Caco-2 (cell line): ENCODE measurements around the gene CWC22. TPM values are rescaled to one million over a fixed set of nuclear protein-coding genes. Genes with fewer than 3 reads are reported as not detected.

ENCODE experiments used
- BruUV-seq: library from RNA; stranded (reverse); fragments of 400-500 nt; replicated peaks from 2 replicates; lab custom pipeline; 2021; lab: Mats Ljungman, UMichigan
- CTCF ChIA-PET: fragments of 300-600 bp; sonication (Branson Sonifier 250); formaldehyde crosslinking; loops from one replicate; lab custom pipeline; 2022; ENCODE audit warnings: antibody characterized with exemption; lab: Charles Lee
- POLR2A ChIA-PET: fragments of 300-600 bp; sonication (Branson Sonifier 250); formaldehyde crosslinking; loops from one replicate; lab custom pipeline; 2022; ENCODE audit warnings: antibody characterized with exemption; lab: Charles Lee
- DNase-seq, 2 experiments: peaks; one replicate each; pipeline versions ENCODE4 v3.0.0 to v3.0.0-alpha.2; 2020 to 2022
- H3K27me3 ChIP-seq: replicated peaks from 2 replicates; pipeline ENCODE4 v1.6.0; 2011; ENCODE audit warnings: low read length; ENCODE audit not compliant: control insufficient read depth, insufficient read depth
- H3K36me3 ChIP-seq: 2 replicates; pipeline ENCODE4 v1.5.1; 2011; ENCODE audit warnings: low read length; ENCODE audit not compliant: control insufficient read depth, insufficient read depth
- H3K4me1 ChIP-seq: fragments of 250-450 bp; sonication (Bioruptor Pico); 2 replicates; pipeline ENCODE4 v1.5.1; 2020; ENCODE audit warnings: mild to moderate bottlenecking
- H3K4me3 ChIP-seq: 2 replicates; pipeline ENCODE4 v1.5.1; 2011; ENCODE audit warnings: low read depth, mild to moderate bottlenecking, control low read depth, low read length
- H3K9me3 ChIP-seq: fragments of 250-450 bp; sonication (Bioruptor Pico); 2 replicates; pipeline ENCODE4 v1.5.1; 2020; ENCODE audit warnings: mild to moderate bottlenecking, moderate library complexity
- H3K27ac Mint-ChIP-seq: one replicate; pipeline ENCODE4 v1.8.0; 2022; ENCODE audit warnings: mixed read lengths; ENCODE audit not compliant: unreplicated experiment
- H3K27me3 Mint-ChIP-seq: one replicate; pipeline ENCODE4 v1.8.0; 2022; ENCODE audit warnings: mixed read lengths; ENCODE audit not compliant: insufficient read depth, unreplicated experiment
- H3K36me3 Mint-ChIP-seq: one replicate; pipeline ENCODE4 v1.8.0; 2022; ENCODE audit warnings: mild to moderate bottlenecking, mixed read lengths; ENCODE audit not compliant: insufficient read depth, unreplicated experiment
- H3K4me1 Mint-ChIP-seq: one replicate; pipeline ENCODE4 v1.8.0; 2022; ENCODE audit warnings: low read depth, mixed read lengths; ENCODE audit not compliant: unreplicated experiment
- H3K4me3 Mint-ChIP-seq: one replicate; pipeline ENCODE4 v1.8.0; 2022; ENCODE audit warnings: mild to moderate bottlenecking, moderate library complexity, mixed read lengths; ENCODE audit not compliant: unreplicated experiment
- H3K9me3 Mint-ChIP-seq: one replicate; pipeline ENCODE4 v1.8.0; 2022; ENCODE audit warnings: mixed read lengths; ENCODE audit not compliant: unreplicated experiment
- intact Hi-C: fragments of 100-400 bp; cut with micrococcal nuclease; formaldehyde crosslinking; loops from one replicate; pipeline ENCODE4 v1.10.0; 2022; ENCODE audit not compliant: unreplicated experiment
- total RNA-seq: library from RNA; stranded (reverse); gene quantifications from 2 replicates; pipeline ENCODE4 v1.2.3, GENCODE V29; 2022
- TF ChIP-seq, protein P1 (sequence below), 2 experiments: fragments of 200-600 bp in 1 of 2; IDR thresholded peaks; 1 replicate in 1 of 2; 2 replicates in 1 of 2; pipeline versions ENCODE4 v1.5.1 to v1.8.0; 2011 to 2022; ENCODE audit warnings: antibody characterized with exemption in 1 of 2, control low read depth in 1 of 2, inconsistent platforms in 1 of 2, low read depth in 1 of 2, low read length in 1 of 2, mild to moderate bottlenecking in 1 of 2, moderate library complexity in 1 of 2; ENCODE audit not compliant: insufficient read depth in 1 of 2, severe bottlenecking in 1 of 2, unreplicated experiment in 1 of 2

Gene CWC22
- total RNA-seq, 1 experiment from 2014 or later = 20.3 TPM

DNA sequence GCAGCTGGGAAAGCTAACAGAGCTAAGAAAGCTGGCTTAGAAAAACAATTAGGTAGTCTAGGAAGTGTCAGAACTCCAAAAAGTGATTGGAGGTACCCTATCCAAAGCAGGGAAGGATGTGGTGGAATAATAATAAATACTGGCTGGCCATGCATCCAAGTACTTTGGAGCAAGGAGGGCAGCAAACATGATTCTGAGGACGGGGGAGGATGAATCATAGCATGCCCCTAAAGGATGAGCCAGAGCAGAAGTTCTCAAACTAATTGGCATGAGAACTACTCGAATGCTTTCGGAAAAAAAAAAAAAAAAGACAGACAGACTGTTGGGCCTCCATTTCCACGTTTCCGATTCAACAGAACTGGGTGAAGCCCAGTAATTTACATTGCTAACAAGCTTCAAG lies 2.4 kb downstream of the CWC22 start:
- Mint-ChIP-seq H3K27ac (no peak overlapping the region), H3K4me1 (peaks cover 21% of the 10 kb centered on the region), H3K4me3 (no peak overlapping the region), H3K27me3 (no peaks in the 10 kb centered on the region), H3K36me3 (peaks cover 12% of the 10 kb centered on the region), H3K9me3 (no peaks in the 10 kb centered on the region)
- ChIA-PET POLR2A (no interaction called here), CTCF (no interaction called here)
- Histone ChIP-seq H3K4me3 (no peak overlapping the region), H3K9me3 (no peaks in the 10 kb centered on the region), H3K27me3 (no peaks in the 10 kb centered on the region), H3K4me1 (peaks cover 14% of the 10 kb centered on the region; the same call in 1 of the 2 replicates), H3K36me3 (no peaks in the 10 kb centered on the region)
- no peak for DNase-seq
- intact Hi-C loops = no loop called here
- TF ChIP-seq, protein P1, sequence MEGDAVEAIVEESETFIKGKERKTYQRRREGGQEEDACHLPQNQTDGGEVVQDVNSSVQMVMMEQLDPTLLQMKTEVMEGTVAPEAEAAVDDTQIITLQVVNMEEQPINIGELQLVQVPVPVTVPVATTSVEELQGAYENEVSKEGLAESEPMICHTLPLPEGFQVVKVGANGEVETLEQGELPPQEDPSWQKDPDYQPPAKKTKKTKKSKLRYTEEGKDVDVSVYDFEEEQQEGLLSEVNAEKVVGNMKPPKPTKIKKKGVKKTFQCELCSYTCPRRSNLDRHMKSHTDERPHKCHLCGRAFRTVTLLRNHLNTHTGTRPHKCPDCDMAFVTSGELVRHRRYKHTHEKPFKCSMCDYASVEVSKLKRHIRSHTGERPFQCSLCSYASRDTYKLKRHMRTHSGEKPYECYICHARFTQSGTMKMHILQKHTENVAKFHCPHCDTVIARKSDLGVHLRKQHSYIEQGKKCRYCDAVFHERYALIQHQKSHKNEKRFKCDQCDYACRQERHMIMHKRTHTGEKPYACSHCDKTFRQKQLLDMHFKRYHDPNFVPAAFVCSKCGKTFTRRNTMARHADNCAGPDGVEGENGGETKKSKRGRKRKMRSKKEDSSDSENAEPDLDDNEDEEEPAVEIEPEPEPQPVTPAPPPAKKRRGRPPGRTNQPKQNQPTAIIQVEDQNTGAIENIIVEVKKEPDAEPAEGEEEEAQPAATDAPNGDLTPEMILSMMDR (IDR thresholded peaks at IDR 0.05; ENCODE audit: insufficient read depth in 1 of 2, low read depth in 1 of 2, low read length in 1 of 2, severe bottlenecking in 1 of 2, unreplicated experiment in 1 of 2) = no peak
- no TSS peak for BruUV-seq

DNA sequence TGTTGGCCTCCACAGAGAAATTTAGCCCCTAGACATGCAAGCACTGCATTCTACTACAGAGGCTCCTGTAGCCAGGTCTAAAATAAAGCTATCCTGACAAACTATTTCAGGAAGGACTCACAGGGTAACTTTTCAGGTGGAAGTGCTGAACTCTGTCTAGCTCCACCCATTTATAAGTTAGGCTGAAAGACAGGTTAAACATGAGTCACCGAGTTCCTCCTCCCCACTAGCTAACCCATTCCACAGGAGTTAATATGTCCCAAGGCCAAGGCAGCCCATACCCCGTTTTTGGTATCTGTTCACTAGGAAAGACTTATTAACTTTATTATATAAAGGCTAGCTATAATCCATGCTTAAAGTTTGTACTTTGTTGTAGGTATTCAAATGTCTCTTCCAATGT lies 3.5 kb downstream of the CWC22 start:
- Mint-ChIP-seq H3K4me1 (peaks cover 21% of the 10 kb centered on the region), H3K4me3 (no peak overlapping the region), H3K9me3 (no peaks in the 10 kb centered on the region), H3K27me3 (no peaks in the 10 kb centered on the region), H3K36me3 (peaks cover 12% of the 10 kb centered on the region), H3K27ac (no peak overlapping the region)
- intact Hi-C loops = no loop called here
- ChIA-PET CTCF (interaction anchor here (0.5 kb wide), 1 partner anchor 122 kb away, joined by 3 read pairs; no protein-coding TSS in a partner anchor), POLR2A (no interaction called here)
- DNase-seq = peak in 1 of 2 experiments; percentile 11
- TF ChIP-seq, protein P1 (IDR thresholded peaks at IDR 0.05; ENCODE audit: insufficient read depth in 1 of 2, low read depth in 1 of 2, low read length in 1 of 2, severe bottlenecking in 1 of 2, unreplicated experiment in 1 of 2) = no peak
- no peaks in the 10 kb centered on the region for H3K27me3 ChIP-seq
- BruUV-seq = TSS peak; percentile 0
- no peak overlapping the region for H3K4me3 ChIP-seq
- no peaks in the 10 kb centered on the region for H3K9me3 ChIP-seq
- no peaks in the 10 kb centered on the region for H3K36me3 ChIP-seq
- peaks cover 14% of the 10 kb centered on the region; the same call in 1 of the 2 replicates for H3K4me1 ChIP-seq

DNA sequence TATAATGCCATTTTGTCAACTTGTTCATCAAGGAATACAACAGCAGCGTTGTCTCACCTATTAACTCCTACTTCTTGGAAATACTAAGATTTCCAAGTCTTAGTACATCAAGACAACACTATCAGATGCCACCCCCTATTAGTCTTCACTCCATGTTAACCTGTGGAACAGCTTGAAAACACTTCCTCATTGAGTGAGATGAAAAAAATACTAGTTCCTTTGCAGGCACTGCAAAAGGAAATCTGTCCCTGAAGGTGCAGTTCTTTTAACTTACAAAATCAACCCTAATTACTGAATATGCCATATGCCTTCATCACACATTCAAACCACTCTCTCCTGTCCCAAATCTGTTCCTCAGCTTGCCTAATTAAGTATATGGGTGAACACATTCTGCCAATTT lies 4.0 kb downstream of the CWC22 start:
- Mint-ChIP-seq H3K4me3 (no peak overlapping the region), H3K4me1 (peaks cover 21% of the 10 kb centered on the region), H3K36me3 (peaks cover 12% of the 10 kb centered on the region), H3K27ac (no peak overlapping the region), H3K9me3 (no peaks in the 10 kb centered on the region), H3K27me3 (no peaks in the 10 kb centered on the region)
- intact Hi-C loops = no loop called here
- TF ChIP-seq, protein P1 (IDR thresholded peaks at IDR 0.05; ENCODE audit: insufficient read depth in 1 of 2, low read depth in 1 of 2, low read length in 1 of 2, severe bottlenecking in 1 of 2, unreplicated experiment in 1 of 2) = no peak
- Histone ChIP-seq H3K4me1 (peaks cover 14% of the 10 kb centered on the region; the same call in 1 of the 2 replicates), H3K9me3 (no peaks in the 10 kb centered on the region), H3K4me3 (no peak overlapping the region), H3K27me3 (no peaks in the 10 kb centered on the region), H3K36me3 (no peaks in the 10 kb centered on the region)
- no TSS peak for BruUV-seq
- POLR2A ChIA-PET = no interaction called here
- no peak for DNase-seq
- CTCF ChIA-PET = no interaction called here
